HL-60 (cell line): Measurements from ENCODE around the gene IFI30.

Experiments used
- DNase-seq, 2 experiments: peaks; one replicate each; pipeline ENCODE4 v3.0.0-alpha.2; 2010 to 2020; ENCODE audit warnings: low read depth in 1 of 2, low spot score in 1 of 2
- H3K27ac ChIP-seq: fragments of 250-450 bp; sonication (Bioruptor Pico); replicated peaks from 2 replicates; pipeline ENCODE4 v1.5.1; 2020; ENCODE audit warnings: mild to moderate bottlenecking, moderate library complexity
- H3K27me3 ChIP-seq: fragments of 250-450 bp; sonication (Bioruptor Pico); 2 replicates; pipeline ENCODE4 v1.5.1; 2021; ENCODE audit warnings: mild to moderate bottlenecking, moderate library complexity; ENCODE audit not compliant: insufficient read depth, poor library complexity, severe bottlenecking
- H3K4me3 ChIP-seq: replicated peaks from 2 replicates; pipeline ENCODE4 v1.5.1; 2011; ENCODE audit warnings: mild to moderate bottlenecking, control low read depth, low read length; ENCODE audit not compliant: insufficient read depth
- GABPA ChIP-seq: IDR thresholded peaks from 2 replicates; pipeline ENCODE4 v1.6.1; 2012; ENCODE audit warnings: low read depth
- POLR2AphosphoS5 ChIP-seq: IDR thresholded peaks from 2 replicates; pipeline ENCODE4 v1.6.1; 2012; ENCODE audit warnings: low read depth
- SPI1 ChIP-seq: IDR thresholded peaks from 2 replicates; pipeline ENCODE4 v1.6.1; 2012; ENCODE audit warnings: low read depth, mild to moderate bottlenecking, borderline replicate concordance
- TF ChIP-seq, protein P1 (sequence below): IDR thresholded peaks from one replicate; pipeline ENCODE4 v1.5.1; 2011; ENCODE audit warnings: low read length, control low read depth, inconsistent platforms; ENCODE audit not compliant: insufficient read depth
- TF ChIP-seq, protein P2 (sequence below): IDR thresholded peaks from 2 replicates; pipeline ENCODE4 v1.6.1; 2012; ENCODE audit warnings: low read depth; ENCODE audit not compliant: insufficient replicate concordance

Gene IFI30

DNA sequence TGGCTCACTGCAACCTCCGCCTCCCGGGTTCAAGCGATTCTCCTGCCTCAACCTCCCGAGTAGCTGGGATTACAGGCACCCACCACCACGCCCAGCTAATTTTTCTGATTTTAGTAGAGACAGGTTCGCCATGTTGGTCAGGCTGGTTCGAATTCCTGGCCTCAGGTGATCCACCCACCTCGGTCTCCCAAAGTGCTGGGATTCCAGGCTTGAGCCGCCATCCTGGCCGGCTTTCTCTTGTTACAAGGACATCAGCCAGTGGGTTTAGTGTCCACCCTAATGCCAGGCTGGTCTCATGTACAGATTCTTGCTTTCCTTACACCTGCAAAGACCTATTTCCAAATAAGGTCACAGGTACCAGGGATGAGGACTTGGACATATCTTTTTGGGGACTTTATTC, 13.8 kb upstream of the IFI30 start:
- Histone ChIP-seq H3K27ac (no peak overlapping the region), H3K4me3 (no peak overlapping the region), H3K27me3 (no peaks in the 10 kb centered on the region)
- TF ChIP-seq SPI1 (no peak), POLR2AphosphoS5 (no peak), GABPA (no peak)
- TF ChIP-seq, protein P1, sequence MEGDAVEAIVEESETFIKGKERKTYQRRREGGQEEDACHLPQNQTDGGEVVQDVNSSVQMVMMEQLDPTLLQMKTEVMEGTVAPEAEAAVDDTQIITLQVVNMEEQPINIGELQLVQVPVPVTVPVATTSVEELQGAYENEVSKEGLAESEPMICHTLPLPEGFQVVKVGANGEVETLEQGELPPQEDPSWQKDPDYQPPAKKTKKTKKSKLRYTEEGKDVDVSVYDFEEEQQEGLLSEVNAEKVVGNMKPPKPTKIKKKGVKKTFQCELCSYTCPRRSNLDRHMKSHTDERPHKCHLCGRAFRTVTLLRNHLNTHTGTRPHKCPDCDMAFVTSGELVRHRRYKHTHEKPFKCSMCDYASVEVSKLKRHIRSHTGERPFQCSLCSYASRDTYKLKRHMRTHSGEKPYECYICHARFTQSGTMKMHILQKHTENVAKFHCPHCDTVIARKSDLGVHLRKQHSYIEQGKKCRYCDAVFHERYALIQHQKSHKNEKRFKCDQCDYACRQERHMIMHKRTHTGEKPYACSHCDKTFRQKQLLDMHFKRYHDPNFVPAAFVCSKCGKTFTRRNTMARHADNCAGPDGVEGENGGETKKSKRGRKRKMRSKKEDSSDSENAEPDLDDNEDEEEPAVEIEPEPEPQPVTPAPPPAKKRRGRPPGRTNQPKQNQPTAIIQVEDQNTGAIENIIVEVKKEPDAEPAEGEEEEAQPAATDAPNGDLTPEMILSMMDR: no peak
- TF ChIP-seq, protein P2, sequence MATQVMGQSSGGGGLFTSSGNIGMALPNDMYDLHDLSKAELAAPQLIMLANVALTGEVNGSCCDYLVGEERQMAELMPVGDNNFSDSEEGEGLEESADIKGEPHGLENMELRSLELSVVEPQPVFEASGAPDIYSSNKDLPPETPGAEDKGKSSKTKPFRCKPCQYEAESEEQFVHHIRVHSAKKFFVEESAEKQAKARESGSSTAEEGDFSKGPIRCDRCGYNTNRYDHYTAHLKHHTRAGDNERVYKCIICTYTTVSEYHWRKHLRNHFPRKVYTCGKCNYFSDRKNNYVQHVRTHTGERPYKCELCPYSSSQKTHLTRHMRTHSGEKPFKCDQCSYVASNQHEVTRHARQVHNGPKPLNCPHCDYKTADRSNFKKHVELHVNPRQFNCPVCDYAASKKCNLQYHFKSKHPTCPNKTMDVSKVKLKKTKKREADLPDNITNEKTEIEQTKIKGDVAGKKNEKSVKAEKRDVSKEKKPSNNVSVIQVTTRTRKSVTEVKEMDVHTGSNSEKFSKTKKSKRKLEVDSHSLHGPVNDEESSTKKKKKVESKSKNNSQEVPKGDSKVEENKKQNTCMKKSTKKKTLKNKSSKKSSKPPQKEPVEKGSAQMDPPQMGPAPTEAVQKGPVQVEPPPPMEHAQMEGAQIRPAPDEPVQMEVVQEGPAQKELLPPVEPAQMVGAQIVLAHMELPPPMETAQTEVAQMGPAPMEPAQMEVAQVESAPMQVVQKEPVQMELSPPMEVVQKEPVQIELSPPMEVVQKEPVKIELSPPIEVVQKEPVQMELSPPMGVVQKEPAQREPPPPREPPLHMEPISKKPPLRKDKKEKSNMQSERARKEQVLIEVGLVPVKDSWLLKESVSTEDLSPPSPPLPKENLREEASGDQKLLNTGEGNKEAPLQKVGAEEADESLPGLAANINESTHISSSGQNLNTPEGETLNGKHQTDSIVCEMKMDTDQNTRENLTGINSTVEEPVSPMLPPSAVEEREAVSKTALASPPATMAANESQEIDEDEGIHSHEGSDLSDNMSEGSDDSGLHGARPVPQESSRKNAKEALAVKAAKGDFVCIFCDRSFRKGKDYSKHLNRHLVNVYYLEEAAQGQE: no peak
- DNase-seq: no peak

DNA sequence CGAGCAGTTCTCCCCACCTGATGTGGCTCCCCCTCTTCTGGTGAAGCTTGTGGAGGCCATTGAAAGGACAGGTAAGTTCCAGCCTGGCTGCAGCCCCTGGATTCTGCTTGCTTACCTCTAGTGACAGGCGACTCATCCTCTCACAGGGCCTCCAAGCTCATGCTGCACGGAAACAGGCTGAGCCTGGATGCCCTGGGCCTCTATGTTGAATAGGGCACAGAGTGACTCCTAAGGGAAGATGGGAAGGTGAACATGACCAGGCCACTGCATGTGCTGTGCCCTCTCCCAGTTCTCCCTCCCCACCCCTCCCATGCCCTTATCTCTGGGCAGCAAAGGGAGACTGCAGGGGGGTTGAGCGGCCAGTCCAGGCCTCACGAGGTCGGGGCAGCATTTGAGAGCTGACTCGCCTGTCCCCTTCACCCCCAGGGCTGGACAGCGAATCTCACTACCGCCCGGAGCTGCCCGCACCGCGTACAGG, 13.1 kb upstream of the IFI30 start:
- no peak for DNase-seq
- Histone ChIP-seq H3K27ac (no peak overlapping the region), H3K4me3 (peak overlapping the region; percentile 17; the same call in 1 of the 2 replicates), H3K27me3 (no peaks in the 10 kb centered on the region)
- TF ChIP-seq, protein P1: no peak
- no peak for TF ChIP-seq SPI1
- TF ChIP-seq, protein P2: no peak
- no peak for TF ChIP-seq POLR2AphosphoS5
- TF ChIP-seq GABPA: no peak

DNA sequence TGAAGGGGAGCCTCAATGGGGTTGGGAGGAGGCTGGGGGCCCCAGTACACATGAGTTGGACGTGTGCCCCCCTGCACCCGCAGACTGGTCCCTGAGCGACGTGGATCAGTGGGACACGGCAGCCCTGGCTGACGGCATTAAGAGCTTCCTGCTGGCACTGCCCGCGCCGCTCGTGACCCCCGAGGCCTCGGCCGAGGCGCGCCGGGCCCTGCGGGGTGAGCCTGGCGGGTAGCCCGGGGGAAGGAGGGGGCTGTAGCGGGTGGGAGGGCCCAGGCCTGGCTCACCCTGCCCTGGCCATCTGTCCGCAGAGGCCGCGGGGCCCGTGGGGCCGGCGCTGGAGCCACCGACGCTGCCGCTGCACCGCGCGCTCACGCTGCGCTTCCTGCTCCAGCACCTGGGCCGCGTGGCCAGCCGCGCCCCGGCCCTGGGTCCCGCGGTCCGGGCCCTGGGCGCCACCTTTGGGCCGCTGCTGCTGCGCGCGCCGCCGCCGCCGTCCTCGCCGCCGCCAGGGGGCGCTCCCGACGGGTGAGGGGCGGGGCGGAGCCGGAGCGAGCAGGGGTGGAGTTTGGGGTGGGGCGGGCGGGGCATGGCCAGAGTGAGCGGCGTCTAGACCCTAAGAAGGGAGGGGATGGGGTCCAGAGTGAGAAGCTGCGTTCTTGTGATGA, 12.5 kb upstream of the IFI30 start:
- peak; percentile 49 to 60 for DNase-seq
- Histone ChIP-seq H3K4me3 (peak overlapping the region; percentile 17), H3K27me3 (no peaks in the 10 kb centered on the region), H3K27ac (no peak overlapping the region)
- no peak for TF ChIP-seq SPI1
- TF ChIP-seq GABPA: no peak

DNA sequence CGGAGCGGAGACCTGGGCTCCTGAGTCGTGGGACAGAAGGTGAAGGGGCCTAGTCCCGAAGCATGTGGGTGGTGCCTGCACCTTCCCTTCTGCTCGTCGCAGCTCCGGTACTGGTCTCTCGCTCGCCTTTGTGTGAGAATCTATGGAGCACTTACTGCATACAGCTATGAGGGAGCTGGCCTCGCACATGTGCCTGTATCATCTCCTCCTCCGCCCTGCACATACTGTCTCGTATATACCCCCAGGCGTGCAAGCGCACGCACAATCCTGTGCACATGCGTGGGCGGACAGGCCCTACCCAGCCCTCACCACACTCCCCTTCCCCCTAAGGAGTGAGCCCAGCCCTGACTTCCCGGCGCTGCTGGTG, 12.0 kb upstream of the IFI30 start:
- Histone ChIP-seq H3K27ac (no peak overlapping the region), H3K27me3 (no peaks in the 10 kb centered on the region), H3K4me3 (no peak overlapping the region)
- DNase-seq: no peak
- TF ChIP-seq GABPA: no peak
- TF ChIP-seq, protein P2: no peak
- no peak for TF ChIP-seq POLR2AphosphoS5
- TF ChIP-seq SPI1: no peak
- TF ChIP-seq, protein P1: no peak
